NCI-H82 treated with DMSO at 0.1 percent for 48 hours (cell line): ENCODE results near the gene SPAG5.

Experiments used
- DNase-seq: peaks from one replicate; lab custom pipeline; 2025; ENCODE audit not compliant: unreplicated experiment; lab: John Stamatoyannopoulos, UW

SPAG5 gene

GRCh38 chr17:28545141-28545503 is 53.7 kb downstream of the SPAG5 start:
- DNase-seq = no peak

- no peak for DNase-seq
Measured at GRCh38 chr17:28544402-28545140, 54.3 kb downstream of the SPAG5 start.

- no peak for DNase-seq
Measured at GRCh38 chr17:28541439-28541838, 57.4 kb downstream of the SPAG5 start.

GRCh38 chr17:28540231-28540630 is 58.6 kb downstream of the SPAG5 start:
- no peak for DNase-seq

- DNase-seq = no peak
Measured at GRCh38 chr17:28538296-28538895, 60.4 kb downstream of the SPAG5 start.

- no peak for DNase-seq
Measured at GRCh38 chr17:28537219-28537610, 61.6 kb downstream of the SPAG5 start.

- no peak for DNase-seq
Measured at GRCh38 chr17:28536532-28537218, 62.1 kb downstream of the SPAG5 start.

GRCh38 chr17:28534740-28535375 is 64.0 kb downstream of the SPAG5 start:
- DNase-seq = no peak

GRCh38 chr17:28533091-28533807 is 65.6 kb downstream of the SPAG5 start:
- no peak for DNase-seq

- DNase-seq = no peak
Measured at GRCh38 chr17:28532050-28532960, 66.5 kb downstream of the SPAG5 start.

- DNase-seq = no peak
Measured at GRCh38 chr17:28530926-28531325, 67.9 kb downstream of the SPAG5 start.

GRCh38 chr17:28530250-28530649 is 68.6 kb downstream of the SPAG5 start:
- DNase-seq = no peak

GRCh38 chr17:28529013-28529400 is 69.8 kb downstream of the SPAG5 start:
- DNase-seq = no peak

GRCh38 chr17:28528327-28529012 is 70.4 kb downstream of the SPAG5 start:
- no peak for DNase-seq

GRCh38 chr17:28527859-28528258 is 71.0 kb downstream of the SPAG5 start:
- no peak for DNase-seq
